Activated CD4-positive, alpha-beta T cell treated with anti-CD3 and anti-CD28 coated beads, Interleukin-10, Interleukin-2, amounts not matched to agents 100 ng/mL and 50 ng/mL, durations not matched to agents 16 hours and 8 hours (primary cell): ENCODE measurements around the gene WDR59.
"Not testable (repeated sequence)": the region's sequence is repeated elsewhere in the genome, so short reads cannot be mapped to it uniquely, and the experiment has no call there.

Experiments used
- DNase-seq: peaks from one replicate; pipeline ENCODE4 v3.0.0-alpha.2; 2020

The WDR59 gene

GRCh38 chr16:74954763-74955162 lies 30.2 kb downstream of the WDR59 start:
- no peak for DNase-seq

GRCh38 chr16:74951681-74952080 lies 33.2 kb downstream of the WDR59 start:
- no peak for DNase-seq

GRCh38 chr16:74951206-74951605 lies 33.7 kb downstream of the WDR59 start:
- no peak for DNase-seq

GRCh38 chr16:74950511-74950910 lies 34.4 kb downstream of the WDR59 start:
- no peak for DNase-seq

GRCh38 chr16:74949309-74949708 lies 35.6 kb downstream of the WDR59 start:
- DNase-seq = no peak

- DNase-seq = no peak
Measured at GRCh38 chr16:74944466-74944865, 40.5 kb downstream of the WDR59 start.

- no peak for DNase-seq
Measured at GRCh38 chr16:74942977-74943918, 41.7 kb downstream of the WDR59 start.

GRCh38 chr16:74942566-74942965 lies 42.4 kb downstream of the WDR59 start:
- no peak for DNase-seq

- no peak for DNase-seq
Measured at GRCh38 chr16:74939688-74940087, 45.2 kb downstream of the WDR59 start.

- peak; percentile 84 for DNase-seq
Measured at GRCh38 chr16:74936902-74937560, 47.9 kb downstream of the WDR59 start.

GRCh38 chr16:74931445-74931844 lies 53.5 kb downstream of the WDR59 start:
- DNase-seq = peak; percentile 29

GRCh38 chr16:74929636-74930035 lies 55.3 kb downstream of the WDR59 start:
- DNase-seq = no peak

- DNase-seq = no peak
Measured at GRCh38 chr16:74926805-74927204, 58.1 kb downstream of the WDR59 start.

GRCh38 chr16:74923766-74924460 lies 61.0 kb downstream of the WDR59 start:
- no peak for DNase-seq

- DNase-seq = no peak
Measured at GRCh38 chr16:74922150-74923138, 62.5 kb downstream of the WDR59 start.

- DNase-seq = no peak
Measured at GRCh38 chr16:74921051-74921450, 63.9 kb downstream of the WDR59 start.

GRCh38 chr16:74909665-74910064 lies 75.3 kb downstream of the WDR59 start:
- no peak for DNase-seq

GRCh38 chr16:74908759-74909158 lies 76.2 kb downstream of the WDR59 start:
- not testable (repeated sequence) for DNase-seq

GRCh38 chr16:74903901-74904678 lies 80.8 kb downstream of the WDR59 start:
- no peak for DNase-seq

- DNase-seq = no peak
Measured at GRCh38 chr16:74903120-74903519, 81.8 kb downstream of the WDR59 start.

- no peak for DNase-seq
Measured at GRCh38 chr16:74902161-74902560, 82.8 kb downstream of the WDR59 start.
